Trophoblast cell (in vitro differentiated cells and primary cell): ENCODE data around the gene TSR3.

Source experiments
- DNase-seq, 2 donors: peaks; one replicate each; pipeline ENCODE4 v3.0.0-alpha.2; 2016
- H2AFZ ChIP-seq: 2 replicates; pipeline ENCODE4 v1.6.1; 2013; ENCODE audit warnings: low read length, moderate library complexity, mild to moderate bottlenecking; ENCODE audit not compliant: insufficient read depth, poor library complexity
- H2AK5ac ChIP-seq: 2 replicates; pipeline ENCODE4 v1.6.1; 2013; ENCODE audit warnings: mild to moderate bottlenecking, low read length
- H2BK120ac ChIP-seq: 2 replicates; pipeline ENCODE4 v1.6.1; 2013; ENCODE audit warnings: low read length, mild to moderate bottlenecking, moderate library complexity; ENCODE audit not compliant: insufficient read depth, poor library complexity
- H2BK12ac ChIP-seq: 2 replicates; pipeline ENCODE4 v1.6.1; 2013; ENCODE audit warnings: mild to moderate bottlenecking, low read length, moderate library complexity
- H2BK5ac ChIP-seq: 2 replicates; pipeline ENCODE4 v1.6.1; 2013; ENCODE audit warnings: low read length, low read depth, moderate library complexity, mild to moderate bottlenecking; ENCODE audit not compliant: poor library complexity
- H3K14ac ChIP-seq: 2 replicates; pipeline ENCODE4 v1.6.1; 2013; ENCODE audit warnings: mild to moderate bottlenecking, low read length
- H3K18ac ChIP-seq: 2 replicates; pipeline ENCODE4 v1.6.1; 2013; ENCODE audit warnings: mild to moderate bottlenecking, low read length
- H3K23ac ChIP-seq: 2 replicates; pipeline ENCODE4 v1.6.1; 2013; ENCODE audit warnings: low read length
- H3K27ac ChIP-seq: 2 replicates; pipeline ENCODE4 v1.5.1; 2013; ENCODE audit warnings: low read depth, mild to moderate bottlenecking, inconsistent platforms, low read length, moderate library complexity
- H3K27me3 ChIP-seq: 2 replicates; pipeline ENCODE4 v1.6.1; 2013; ENCODE audit warnings: inconsistent platforms, mild to moderate bottlenecking, low read length, moderate library complexity; ENCODE audit not compliant: insufficient read depth
- H3K36me3 ChIP-seq, 2 experiments: 1 replicate in 1 of 2; 2 replicates in 1 of 2; pipeline ENCODE4 v1.6.1; 2013; ENCODE audit warnings: low read length in 2 of 2, mild to moderate bottlenecking in 2 of 2, moderate library complexity in 1 of 2; ENCODE audit not compliant: insufficient read depth in 2 of 2, control insufficient read depth in 1 of 2
- H3K4ac ChIP-seq: 2 replicates; pipeline ENCODE4 v1.6.1; 2013; ENCODE audit warnings: low read depth, mild to moderate bottlenecking, low read length, moderate library complexity
- H3K4me1 ChIP-seq, 2 experiments: 1 replicate in 1 of 2; 2 replicates in 1 of 2; pipeline ENCODE4 v1.6.1; 2013; ENCODE audit warnings: low read length in 2 of 2, mild to moderate bottlenecking in 2 of 2, moderate library complexity in 1 of 2; ENCODE audit not compliant: insufficient read depth in 2 of 2, control insufficient read depth in 1 of 2
- H3K4me2 ChIP-seq: 2 replicates; pipeline ENCODE4 v1.6.1; 2013; ENCODE audit warnings: inconsistent platforms, mild to moderate bottlenecking, low read length, moderate library complexity
- H3K4me3 ChIP-seq: 2 replicates; pipeline ENCODE4 v1.5.1; 2013; ENCODE audit warnings: mild to moderate bottlenecking, low read depth, low read length, inconsistent platforms
- H3K79me1 ChIP-seq: one replicate; pipeline ENCODE4 v1.6.1; 2013; ENCODE audit warnings: low read length
- H3K79me2 ChIP-seq: 2 replicates; pipeline ENCODE4 v1.6.1; 2013; ENCODE audit warnings: low read length, mild to moderate bottlenecking; ENCODE audit not compliant: control insufficient read depth, insufficient read depth, poor library complexity
- H3K9ac ChIP-seq: 2 replicates; pipeline ENCODE4 v1.6.1; 2013; ENCODE audit warnings: mild to moderate bottlenecking, low read length
- H3K9me3 ChIP-seq: 2 replicates; pipeline ENCODE4 v1.6.1; 2013; ENCODE audit warnings: low read depth, mild to moderate bottlenecking, control low read depth, inconsistent platforms, low read length; ENCODE audit not compliant: insufficient read depth
- H4K12ac ChIP-seq: 2 replicates; pipeline ENCODE4 v1.6.1; 2013; ENCODE audit warnings: low read depth, mild to moderate bottlenecking, low read length, moderate library complexity
- H4K8ac ChIP-seq: 2 replicates; pipeline ENCODE4 v1.6.1; 2013; ENCODE audit warnings: low read depth, mild to moderate bottlenecking, low read length, moderate library complexity
- H4K91ac ChIP-seq: one replicate; pipeline ENCODE4 v1.6.1; 2013; ENCODE audit warnings: low read depth, mild to moderate bottlenecking, low read length, moderate library complexity
- WGBS: extraction: QIAGEN DNeasy Blood & Tissue Kit; methylation state at CpG from one replicate; pipeline ENCODE4 v1.1.7; 2013; ENCODE audit warnings: missing lambda C conversion rate; ENCODE audit not compliant: insufficient read length, insufficient coverage; ENCODE audit errors: extremely low coverage; 5-methylcytosine and 5-hydroxymethylcytosine counted together

Gene TSR3

DNA sequence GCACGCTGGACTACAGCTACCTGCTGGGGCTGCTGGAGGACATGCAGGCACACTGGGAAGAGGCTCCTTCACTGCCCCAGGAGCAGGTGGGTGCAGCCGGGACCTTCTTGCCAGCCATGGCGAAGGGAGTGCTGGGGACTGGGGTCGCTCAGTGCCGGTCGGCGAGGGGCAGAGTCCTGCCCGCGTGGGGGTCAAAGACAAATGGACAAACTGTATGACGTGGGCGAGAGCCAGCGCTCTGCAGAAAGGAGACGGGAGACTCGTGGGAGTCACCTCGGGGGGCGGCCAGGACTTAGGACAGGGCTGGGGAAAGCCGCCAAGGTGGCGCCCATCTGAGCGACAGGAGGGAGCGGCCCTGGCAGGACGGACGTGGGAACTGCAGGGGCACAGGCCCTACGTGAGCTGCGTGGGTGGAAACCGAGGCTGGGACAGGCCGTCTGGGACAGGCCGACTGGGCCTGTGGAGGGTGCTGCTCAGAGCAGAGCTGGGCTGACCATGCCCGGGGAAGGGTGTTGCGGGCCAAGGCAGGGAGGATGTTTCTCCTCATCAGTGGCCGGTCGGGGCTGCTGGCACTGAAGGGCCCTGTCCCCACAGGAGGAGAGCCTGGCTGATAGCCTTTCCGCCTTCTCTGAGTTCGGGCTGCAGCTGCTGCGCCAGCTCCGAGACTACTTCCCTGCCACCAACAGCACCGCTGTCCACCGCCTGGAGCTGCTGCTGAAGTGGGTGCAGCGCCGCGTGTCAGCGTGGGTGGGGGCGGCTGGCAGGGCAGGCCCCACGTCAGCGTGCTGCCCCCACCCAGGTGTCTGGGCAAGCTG, 8.0 kb downstream of the TSR3 start:
- Histone ChIP-seq H3K79me1 (no peaks in the 10 kb centered on the region), H3K4me2 (peak overlapping the region; percentile 41), H4K8ac (no peak overlapping the region), H3K27ac (no peak overlapping the region), H3K9me3 (peaks cover 8% of the 10 kb centered on the region), H3K9ac (no peak overlapping the region), H2BK5ac (no peak overlapping the region), H2BK12ac (no peak overlapping the region), H3K23ac (no peak overlapping the region), H3K27me3 (no peaks in the 10 kb centered on the region), H3K4me3 (no peak overlapping the region), H3K36me3 (peaks cover 12% of the 10 kb centered on the region in 2 experiments), H3K4me1 (peaks cover 0 to 4% of the 10 kb centered on the region in 2 experiments), H3K79me2 (no peaks in the 10 kb centered on the region), H3K14ac (no peak overlapping the region), H3K18ac (no peak overlapping the region), H3K4ac (no peak overlapping the region), H2AFZ (no peak overlapping the region), H2AK5ac (no peak overlapping the region), H4K91ac (no peak overlapping the region), H4K12ac (no peak overlapping the region), H2BK120ac (no peak overlapping the region)
- DNase-seq: no peak
- no CpG with 5 or more reads among the region's 44 CpGs for WGBS

DNA sequence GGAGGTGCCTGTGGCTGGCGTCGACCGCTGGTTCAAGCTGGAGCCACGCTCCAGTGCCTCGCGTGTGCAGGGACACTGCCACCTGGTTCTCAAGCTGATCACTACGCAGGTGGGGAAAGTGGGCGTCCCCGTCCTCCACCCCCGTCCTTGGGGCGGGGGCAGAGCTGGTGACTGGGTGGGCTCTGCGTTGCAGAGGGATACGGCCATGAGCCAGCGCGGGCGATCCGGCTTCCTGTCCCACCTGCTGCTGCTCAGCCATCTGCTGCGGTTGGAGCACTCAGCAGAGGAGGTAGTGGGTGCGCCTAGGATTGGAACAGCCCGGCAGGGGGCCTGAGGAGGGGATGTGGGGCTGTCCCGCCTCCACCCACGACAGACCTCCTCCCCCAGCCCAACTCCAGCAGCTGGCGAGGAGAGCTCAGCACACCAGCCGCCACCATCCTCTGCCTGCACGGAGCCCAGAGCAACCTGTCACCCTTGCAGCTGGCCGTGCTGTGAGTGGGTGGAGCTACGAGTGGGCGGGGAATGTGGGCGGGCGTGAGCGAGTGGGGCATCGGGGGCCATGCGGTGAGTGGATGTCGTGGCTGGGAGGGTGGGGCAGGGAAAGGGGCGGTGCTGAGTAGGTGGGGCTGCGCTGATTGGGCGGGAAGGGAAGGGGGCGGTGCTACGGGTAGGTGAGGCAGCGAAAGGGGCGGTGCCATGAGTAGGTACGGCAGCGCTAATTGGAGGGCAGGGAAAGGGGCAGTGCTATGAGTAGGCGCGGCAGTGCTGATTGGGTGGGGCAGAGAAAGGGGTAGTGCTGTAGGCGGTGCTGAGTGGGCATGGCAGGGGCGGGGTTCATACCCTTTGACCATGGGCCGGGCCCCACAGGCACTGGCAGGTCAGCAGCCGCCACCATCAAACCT, 8.9 kb downstream of the TSR3 start:
- Histone ChIP-seq H2AFZ (no peak overlapping the region), H3K79me2 (no peaks in the 10 kb centered on the region), H2BK5ac (no peak overlapping the region), H4K91ac (no peak overlapping the region), H3K79me1 (no peaks in the 10 kb centered on the region), H3K36me3 (peaks cover 3 to 4% of the 10 kb centered on the region in 2 experiments), H3K4me3 (no peak overlapping the region), H2AK5ac (no peak overlapping the region), H3K18ac (no peak overlapping the region), H3K4me2 (peak overlapping the region; percentile 41), H3K4me1 (peaks cover 0 to 4% of the 10 kb centered on the region in 2 experiments), H3K9ac (no peak overlapping the region), H4K12ac (no peak overlapping the region), H3K23ac (no peak overlapping the region), H3K27me3 (no peaks in the 10 kb centered on the region), H2BK120ac (no peak overlapping the region), H2BK12ac (no peak overlapping the region), H3K9me3 (peaks cover 8% of the 10 kb centered on the region), H3K14ac (no peak overlapping the region), H3K4ac (no peak overlapping the region), H3K27ac (no peak overlapping the region), H4K8ac (no peak overlapping the region)
- DNase-seq: peak; percentile 96 to 99
- WGBS: no CpG with 5 or more reads among the region's 49 CpGs

DNA sequence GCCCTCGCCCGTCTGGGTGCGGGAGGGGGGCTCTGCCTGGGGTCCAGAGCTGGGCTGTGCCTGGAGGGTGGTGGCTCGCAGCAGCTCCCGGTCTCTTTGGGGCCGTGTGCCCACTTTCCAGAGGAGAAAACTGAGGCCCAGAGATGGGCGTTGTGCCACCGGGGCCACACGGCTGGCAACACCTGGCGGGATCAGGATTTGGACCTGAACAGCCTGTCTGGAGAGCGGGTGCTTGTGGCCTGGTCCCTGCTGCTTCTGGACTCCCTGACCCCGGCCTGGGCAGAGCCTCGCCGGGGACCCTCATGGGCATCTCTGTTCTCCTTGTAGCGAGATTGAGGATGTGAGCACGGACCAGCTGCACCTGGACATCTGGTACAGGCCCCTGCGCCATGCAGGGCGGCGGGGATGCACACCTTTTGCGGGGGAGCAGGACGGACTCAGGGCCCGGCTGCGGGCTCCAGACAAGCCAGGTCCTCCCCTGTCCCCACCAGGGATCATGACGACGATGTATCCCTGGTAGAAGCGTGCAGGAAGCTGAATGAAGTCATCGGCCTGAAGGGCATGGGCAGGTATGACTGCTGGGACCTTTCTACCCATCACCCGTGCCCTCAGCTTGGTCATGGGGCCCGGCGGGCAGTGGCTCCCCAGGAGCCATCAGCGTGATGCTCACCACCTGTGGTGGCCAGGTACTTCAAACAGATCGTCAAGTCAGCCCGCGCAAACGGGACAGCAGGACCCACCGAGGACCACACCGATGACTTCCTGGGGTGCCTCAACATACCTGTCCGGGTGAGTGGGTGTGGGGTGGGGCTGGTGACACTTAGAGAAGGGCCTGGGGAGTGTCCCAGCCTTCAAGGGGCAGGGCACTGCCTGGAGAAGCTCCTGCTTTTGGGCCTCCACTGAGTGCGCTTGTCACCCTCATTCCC, 9.9 kb downstream of the TSR3 start:
- no peak overlapping the region for H4K91ac ChIP-seq
- no peak overlapping the region for H3K27ac ChIP-seq
- H2BK5ac ChIP-seq: no peak overlapping the region
- no peak overlapping the region for H3K18ac ChIP-seq
- H3K4me2 ChIP-seq: no peak overlapping the region
- no CpG with 5 or more reads among the region's 39 CpGs for WGBS
- no peaks in the 10 kb centered on the region for H3K79me2 ChIP-seq
- H2AFZ ChIP-seq: no peak overlapping the region
- H2AK5ac ChIP-seq: no peak overlapping the region
- H3K36me3 ChIP-seq: no peaks in the 10 kb centered on the region
- no peaks in the 10 kb centered on the region for H3K79me1 ChIP-seq
- no peak for DNase-seq
- no peak overlapping the region for H4K12ac ChIP-seq
- H3K23ac ChIP-seq: no peak overlapping the region
- no peak overlapping the region for H2BK120ac ChIP-seq
- H3K27me3 ChIP-seq: no peaks in the 10 kb centered on the region
- no peak overlapping the region for H3K9ac ChIP-seq
- peaks cover 8% of the 10 kb centered on the region for H3K9me3 ChIP-seq
- peaks cover 0 to 4% of the 10 kb centered on the region in 2 experiments for H3K4me1 ChIP-seq
- H4K8ac ChIP-seq: no peak overlapping the region
- no peak overlapping the region for H2BK12ac ChIP-seq
- no peak overlapping the region for H3K4me3 ChIP-seq
- H3K14ac ChIP-seq: no peak overlapping the region
- H3K4ac ChIP-seq: no peak overlapping the region
